ENCODE results near the gene SLC49A3. TPM values are rescaled to one million over a fixed set of nuclear protein-coding genes. Genes with fewer than 3 reads are reported as not detected.

The SLC49A3 gene
- polyA plus RNA-seq, 1 donor from 2014 or later: not detected

- Histone ChIP-seq H3K79me2 (replicated peaks; ENCODE audit: insufficient read depth, low read length) (no peaks in the 10 kb centered on the region), H3K36me3 (ENCODE audit: insufficient read depth, low read length) (no peaks in the 10 kb centered on the region), H3K9me2 (ENCODE audit: insufficient read depth, low read length) (no peaks in the 10 kb centered on the region), H3K9ac (ENCODE audit: low read length) (no peak overlapping the region), H3K4me3 (ENCODE audit: low read length) (no peak overlapping the region), H3F3A (ENCODE audit: insufficient read depth, low read length, poor library complexity, severe bottlenecking) (no peaks in the 10 kb centered on the region), H4K20me1 (ENCODE audit: insufficient read depth) (no peaks in the 10 kb centered on the region), H3K27ac (ENCODE audit: low read length) (no peak overlapping the region), H3K9me3 (ENCODE audit: low read length) (no peaks in the 10 kb centered on the region), H3K4me2 (ENCODE audit: low read length) (no peak overlapping the region), H2AFZ (ENCODE audit: low read depth, low read length) (no peak overlapping the region), H3K27me3 (ENCODE audit: insufficient read depth, low read depth, low read length) (no peaks in the 10 kb centered on the region)
- TF ChIP-seq CTCF (IDR thresholded peaks at IDR 0.05; ENCODE audit: poor library complexity, severe bottlenecking): no peak
- TF ChIP-seq EP300 (conservative IDR thresholded peaks at IDR 0.05; ENCODE audit: poor library complexity, severe bottlenecking): no peak
- no peak for TF ChIP-seq SMC3 (conservative IDR thresholded peaks at IDR 0.05; ENCODE audit: poor library complexity)
Observed at GRCh38 chr4:657834-658667, 30.9 kb downstream of the SLC49A3 start.

DNA sequence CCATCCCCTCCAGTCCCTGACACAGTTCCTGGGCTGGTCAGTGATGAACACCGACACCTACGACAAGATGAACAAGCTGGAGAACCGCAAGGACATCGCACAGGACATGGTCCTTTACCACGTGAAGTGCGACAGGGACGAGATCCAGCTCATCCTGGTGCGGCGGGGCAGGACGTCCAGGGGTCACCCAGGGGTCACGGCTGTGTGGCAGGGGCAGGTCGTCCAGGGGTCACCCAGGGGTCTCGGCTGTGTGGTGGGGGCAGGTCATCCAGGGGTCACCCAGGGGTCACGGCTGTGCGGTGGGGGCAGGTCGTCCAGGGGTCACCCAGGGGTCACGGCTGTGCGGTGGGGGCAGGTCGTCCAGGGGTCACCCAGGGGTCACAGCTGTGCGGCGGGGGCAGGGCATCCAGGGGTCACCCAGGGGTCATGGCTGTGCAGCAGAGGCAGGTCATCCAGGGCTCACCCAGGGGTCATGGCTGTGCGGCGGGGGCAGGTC is 31.6 kb downstream of the SLC49A3 start:
- H3K9ac ChIP-seq (ENCODE audit: low read length): no peak overlapping the region
- H3K4me3 ChIP-seq (ENCODE audit: low read length): no peak overlapping the region
- H4K20me1 ChIP-seq (ENCODE audit: insufficient read depth): no peaks in the 10 kb centered on the region
- no peaks in the 10 kb centered on the region for H3K36me3 ChIP-seq (ENCODE audit: insufficient read depth, low read length)
- H3K27ac ChIP-seq (ENCODE audit: low read length): no peak overlapping the region
- no peaks in the 10 kb centered on the region for H3K27me3 ChIP-seq (ENCODE audit: insufficient read depth, low read depth, low read length)
- no peak overlapping the region for H2AFZ ChIP-seq (ENCODE audit: low read depth, low read length)
- no peak overlapping the region for H3K4me2 ChIP-seq (ENCODE audit: low read length)
- no peaks in the 10 kb centered on the region for H3K9me2 ChIP-seq (ENCODE audit: insufficient read depth, low read length)
- no peaks in the 10 kb centered on the region for H3F3A ChIP-seq (ENCODE audit: insufficient read depth, low read length, poor library complexity, severe bottlenecking)
- TF ChIP-seq POLR2AphosphoS5 (IDR thresholded peaks at IDR 0.05) (no peak), RAD21 (conservative IDR thresholded peaks at IDR 0.05) (no peak), CTCF (IDR thresholded peaks at IDR 0.05; ENCODE audit: poor library complexity, severe bottlenecking) (no peak), SMC3 (conservative IDR thresholded peaks at IDR 0.05; ENCODE audit: poor library complexity) (no peak), TAF1 (IDR thresholded peaks at IDR 0.05; ENCODE audit: low read depth) (no peak)
- TF ChIP-seq, protein P1, sequence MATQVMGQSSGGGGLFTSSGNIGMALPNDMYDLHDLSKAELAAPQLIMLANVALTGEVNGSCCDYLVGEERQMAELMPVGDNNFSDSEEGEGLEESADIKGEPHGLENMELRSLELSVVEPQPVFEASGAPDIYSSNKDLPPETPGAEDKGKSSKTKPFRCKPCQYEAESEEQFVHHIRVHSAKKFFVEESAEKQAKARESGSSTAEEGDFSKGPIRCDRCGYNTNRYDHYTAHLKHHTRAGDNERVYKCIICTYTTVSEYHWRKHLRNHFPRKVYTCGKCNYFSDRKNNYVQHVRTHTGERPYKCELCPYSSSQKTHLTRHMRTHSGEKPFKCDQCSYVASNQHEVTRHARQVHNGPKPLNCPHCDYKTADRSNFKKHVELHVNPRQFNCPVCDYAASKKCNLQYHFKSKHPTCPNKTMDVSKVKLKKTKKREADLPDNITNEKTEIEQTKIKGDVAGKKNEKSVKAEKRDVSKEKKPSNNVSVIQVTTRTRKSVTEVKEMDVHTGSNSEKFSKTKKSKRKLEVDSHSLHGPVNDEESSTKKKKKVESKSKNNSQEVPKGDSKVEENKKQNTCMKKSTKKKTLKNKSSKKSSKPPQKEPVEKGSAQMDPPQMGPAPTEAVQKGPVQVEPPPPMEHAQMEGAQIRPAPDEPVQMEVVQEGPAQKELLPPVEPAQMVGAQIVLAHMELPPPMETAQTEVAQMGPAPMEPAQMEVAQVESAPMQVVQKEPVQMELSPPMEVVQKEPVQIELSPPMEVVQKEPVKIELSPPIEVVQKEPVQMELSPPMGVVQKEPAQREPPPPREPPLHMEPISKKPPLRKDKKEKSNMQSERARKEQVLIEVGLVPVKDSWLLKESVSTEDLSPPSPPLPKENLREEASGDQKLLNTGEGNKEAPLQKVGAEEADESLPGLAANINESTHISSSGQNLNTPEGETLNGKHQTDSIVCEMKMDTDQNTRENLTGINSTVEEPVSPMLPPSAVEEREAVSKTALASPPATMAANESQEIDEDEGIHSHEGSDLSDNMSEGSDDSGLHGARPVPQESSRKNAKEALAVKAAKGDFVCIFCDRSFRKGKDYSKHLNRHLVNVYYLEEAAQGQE (IDR thresholded peaks at IDR 0.05; ENCODE audit: borderline replicate concordance): no peak
- no peaks in the 10 kb centered on the region for H3K9me3 ChIP-seq (ENCODE audit: low read length)
- no peaks in the 10 kb centered on the region for H3K79me2 ChIP-seq (replicated peaks; ENCODE audit: insufficient read depth, low read length)

All from neural cell (in vitro differentiated cells).